Neural cell (in vitro differentiated cells): ENCODE measurements around the gene RNF223. TPM values are rescaled to one million over a fixed set of nuclear protein-coding genes. Genes with fewer than 3 reads are reported as not detected.
A peak's percentile ranks its signal among the peaks of the same experiment; 100 is the strongest.

Source experiments
- H2AFZ ChIP-seq: fragments of 200-600, 300-800 bp; sonication (generic), shearing (Covaris generic); 2 replicates; pipeline ENCODE4 v1.6.0; 2014; ENCODE audit warnings: low read depth, mild to moderate bottlenecking, antibody characterized with exemption, low read length, moderate library complexity
- H3F3A ChIP-seq: fragments of 200-600 bp; shearing (Covaris generic); 2 replicates; pipeline ENCODE4 v1.6.1; 2016; ENCODE audit warnings: mild to moderate bottlenecking, moderate library complexity, mixed read lengths, antibody characterized with exemption, low read length; ENCODE audit not compliant: insufficient read depth, poor library complexity, severe bottlenecking
- H3K27ac ChIP-seq: fragments of 200-600, 300-800 bp; sonication (generic), shearing (Covaris generic); 2 replicates; pipeline ENCODE4 v1.5.1; 2014; ENCODE audit warnings: mild to moderate bottlenecking, low read length, moderate library complexity
- H3K27me3 ChIP-seq: fragments of 300-800, 200-600 bp; sonication (generic), shearing (Covaris generic); 2 replicates; pipeline ENCODE4 v1.6.0; 2014; ENCODE audit warnings: mild to moderate bottlenecking, low read depth, low read length, moderate library complexity; ENCODE audit not compliant: insufficient read depth
- H3K36me3 ChIP-seq: fragments of 300-800, 200-600 bp; sonication (generic), shearing (Covaris generic); 2 replicates; pipeline ENCODE4 v1.5.1; 2014; ENCODE audit warnings: mild to moderate bottlenecking, antibody characterized with exemption, low read length, moderate library complexity; ENCODE audit not compliant: insufficient read depth
- H3K4me2 ChIP-seq: fragments of 300-800, 200-600 bp; sonication (generic), shearing (Covaris generic); 2 replicates; pipeline ENCODE4 v1.6.0; 2014; ENCODE audit warnings: mild to moderate bottlenecking, low read length
- H3K4me3 ChIP-seq: fragments of 300-800, 200-600 bp; sonication (generic), shearing (Covaris generic); 2 replicates; pipeline ENCODE4 v1.5.1; 2014; ENCODE audit warnings: mild to moderate bottlenecking, low read length, moderate library complexity
- H3K79me2 ChIP-seq: fragments of 200-600 bp; shearing (Covaris generic); replicated peaks from 2 replicates; pipeline ENCODE4 v1.6.0; 2014; ENCODE audit warnings: mild to moderate bottlenecking, low read length, moderate library complexity; ENCODE audit not compliant: insufficient read depth
- H3K9ac ChIP-seq: fragments of 300-800, 200-600 bp; sonication (generic), shearing (Covaris generic); 2 replicates; pipeline ENCODE4 v1.6.1; 2016; ENCODE audit warnings: mild to moderate bottlenecking, low read length, mixed read lengths
- H3K9me2 ChIP-seq: fragments of 200-600 bp; shearing (Covaris generic); 2 replicates; pipeline ENCODE4 v1.6.1; 2016; ENCODE audit warnings: mild to moderate bottlenecking, low read length, mixed read lengths; ENCODE audit not compliant: insufficient read depth
- H3K9me3 ChIP-seq: fragments of 200-600, 300-800 bp; sonication (generic), shearing (Covaris generic); 2 replicates; pipeline ENCODE4 v1.6.1; 2016; ENCODE audit warnings: mild to moderate bottlenecking, mixed run types, low read length, moderate library complexity, mixed read lengths
- H4K20me1 ChIP-seq: fragments of 200-600 bp; shearing (Covaris generic); 2 replicates; pipeline ENCODE4 v1.6.1; 2016; ENCODE audit warnings: mild to moderate bottlenecking, mixed run types; ENCODE audit not compliant: insufficient read depth
- CTCF ChIP-seq: fragments of 450-650 bp; IDR thresholded peaks from 2 replicates; pipeline ENCODE4 v1.5.1; 2014; ENCODE audit warnings: antibody characterized with exemption, mild to moderate bottlenecking, moderate library complexity; ENCODE audit not compliant: poor library complexity, severe bottlenecking
- EZH2 ChIP-seq: fragments of 200-600, 300-800 bp; shearing (Covaris generic), sonication (generic); IDR thresholded peaks from 2 replicates; pipeline ENCODE4 v1.6.1; 2014; ENCODE audit warnings: antibody characterized with exemption, low read length, borderline replicate concordance, mild to moderate bottlenecking; ENCODE audit not compliant: insufficient read depth, poor library complexity, severe bottlenecking
- MXI1 ChIP-seq: fragments of 450-650 bp; conservative IDR thresholded peaks from 2 replicates; pipeline ENCODE4 v1.6.1; 2014; ENCODE audit warnings: antibody characterized with exemption, mild to moderate bottlenecking; ENCODE audit not compliant: poor library complexity, severe bottlenecking
- POLR2AphosphoS5 ChIP-seq: IDR thresholded peaks from 2 replicates; pipeline ENCODE4 v1.6.1; 2012
- RAD21 ChIP-seq: fragments of 450-650 bp; conservative IDR thresholded peaks from 2 replicates; pipeline ENCODE4 v1.6.1; 2014; ENCODE audit warnings: antibody characterized with exemption, mild to moderate bottlenecking, moderate library complexity
- REST ChIP-seq: IDR thresholded peaks from 2 replicates; pipeline ENCODE4 v1.6.1; 2012; ENCODE audit warnings: borderline replicate concordance
- SMC3 ChIP-seq: fragments of 450-650 bp; conservative IDR thresholded peaks from 2 replicates; pipeline ENCODE4 v1.6.1; 2014; ENCODE audit warnings: antibody characterized with exemption, mild to moderate bottlenecking, moderate library complexity; ENCODE audit not compliant: poor library complexity
- TAF1 ChIP-seq: IDR thresholded peaks from 2 replicates; pipeline ENCODE4 v1.6.1; 2012; ENCODE audit warnings: low read depth
- polyA plus RNA-seq: library from polyadenylated mRNA; depleted of rRNA; stranded (reverse); fragments of >200 nt; gene quantifications from 2 replicates; pipeline ENCODE4 v1.2.3, GENCODE V29; 2014

RNF223 gene
- polyA plus RNA-seq, 1 donor from 2014 or later: not detected

- H3K4me3 ChIP-seq: peak overlapping the region; percentile 21
Observed at GRCh38 chr1:1117469-1117831, 43.3 kb upstream of the RNF223 start.

GRCh38 chr1:1116701-1117468 lies 42.8 kb upstream of the RNF223 start:
- H2AFZ ChIP-seq: no peak overlapping the region
- no peaks in the 10 kb centered on the region for H3K9me3 ChIP-seq
- H3K4me3 ChIP-seq: peak overlapping the region; percentile 81
- H3F3A ChIP-seq: no peaks in the 10 kb centered on the region
- H3K36me3 ChIP-seq: no peaks in the 10 kb centered on the region
- H4K20me1 ChIP-seq: no peaks in the 10 kb centered on the region
- no peaks in the 10 kb centered on the region for H3K9me2 ChIP-seq
- no peaks in the 10 kb centered on the region for H3K79me2 ChIP-seq
- no peak overlapping the region for H3K27ac ChIP-seq
- H3K4me2 ChIP-seq: no peak overlapping the region
- peak overlapping the region; percentile 60 for H3K9ac ChIP-seq
- peaks cover 5% of the 10 kb centered on the region for H3K27me3 ChIP-seq
- TF ChIP-seq EZH2 (no peak), POLR2AphosphoS5 (no peak), REST (no peak), CTCF (no peak), SMC3 (no peak), RAD21 (no peak)

More at GRCh38 chr1:1117469-1117831, 43.3 kb upstream of the RNF223 start:
- Histone ChIP-seq H3K27ac (no peak overlapping the region), H3F3A (no peaks in the 10 kb centered on the region), H4K20me1 (no peaks in the 10 kb centered on the region), H3K4me2 (no peak overlapping the region), H3K9ac (no peak overlapping the region), H3K36me3 (no peaks in the 10 kb centered on the region), H3K9me3 (no peaks in the 10 kb centered on the region), H3K9me2 (no peaks in the 10 kb centered on the region), H2AFZ (no peak overlapping the region), H3K27me3 (peaks cover 5% of the 10 kb centered on the region), H3K79me2 (no peaks in the 10 kb centered on the region)
- TF ChIP-seq MXI1: no peak
- TF ChIP-seq CTCF: no peak
- no peak for TF ChIP-seq REST
- TF ChIP-seq SMC3: no peak
- no peak for TF ChIP-seq TAF1
- no peak for TF ChIP-seq POLR2AphosphoS5
